HFFc6 (cell line): ENCODE measurements around the gene BCL2. TPM values are rescaled to one million over a fixed set of nuclear protein-coding genes. Genes with fewer than 3 reads are reported as not detected.
"Not testable (repeated sequence)": the region's sequence is repeated elsewhere in the genome, so short reads cannot be mapped to it uniquely, and the experiment has no call there.

Source experiments
- DNase-seq: peaks from one replicate; pipeline ENCODE4 v3.0.0-alpha.2; 2018
- H3K27ac Mint-ChIP-seq: 2 replicates; pipeline ENCODE4 v1.8.0; 2020; ENCODE audit warnings: mild to moderate bottlenecking, mixed read lengths
- H3K27me3 Mint-ChIP-seq: 2 replicates; pipeline ENCODE4 v1.8.0; 2021; ENCODE audit warnings: mild to moderate bottlenecking, moderate library complexity, mixed read lengths; ENCODE audit not compliant: insufficient read depth
- H3K36me3 Mint-ChIP-seq: 2 replicates; pipeline ENCODE4 v1.8.0; 2021; ENCODE audit warnings: low read depth, mixed read lengths
- H3K4me1 Mint-ChIP-seq: 2 replicates; pipeline ENCODE4 v1.8.0; 2020; ENCODE audit warnings: low read depth, mixed read lengths
- H3K4me3 Mint-ChIP-seq: 2 replicates; pipeline ENCODE4 v1.8.0; 2020; ENCODE audit warnings: mild to moderate bottlenecking, moderate library complexity, mixed read lengths
- H3K9me3 Mint-ChIP-seq: 2 replicates; pipeline ENCODE4 v1.8.0; 2020; ENCODE audit warnings: mild to moderate bottlenecking, mixed read lengths
- CTCF ChIP-seq: fragments of 200-600 bp; sonication (generic); IDR thresholded peaks from 2 replicates; pipeline ENCODE4 v1.5.0; 2021; ENCODE audit warnings: antibody characterized with exemption, mild to moderate bottlenecking
- total RNA-seq, 6 experiments: library from RNA; stranded (reverse); fragmentation: NEBNext Ultra II Directional; extraction: Animal tissue kit (Norgen Biotek cat#: 25700); gene quantifications; 2 replicates in 1 of 6; 3 replicates in 5 of 6; pipeline ENCODE4 v1.2.3, GENCODE V29; 2021

BCL2 gene
- total RNA-seq, 6 experiments from 2014 or later = 0.17 to 1.1 (median 0.95) TPM

DNA sequence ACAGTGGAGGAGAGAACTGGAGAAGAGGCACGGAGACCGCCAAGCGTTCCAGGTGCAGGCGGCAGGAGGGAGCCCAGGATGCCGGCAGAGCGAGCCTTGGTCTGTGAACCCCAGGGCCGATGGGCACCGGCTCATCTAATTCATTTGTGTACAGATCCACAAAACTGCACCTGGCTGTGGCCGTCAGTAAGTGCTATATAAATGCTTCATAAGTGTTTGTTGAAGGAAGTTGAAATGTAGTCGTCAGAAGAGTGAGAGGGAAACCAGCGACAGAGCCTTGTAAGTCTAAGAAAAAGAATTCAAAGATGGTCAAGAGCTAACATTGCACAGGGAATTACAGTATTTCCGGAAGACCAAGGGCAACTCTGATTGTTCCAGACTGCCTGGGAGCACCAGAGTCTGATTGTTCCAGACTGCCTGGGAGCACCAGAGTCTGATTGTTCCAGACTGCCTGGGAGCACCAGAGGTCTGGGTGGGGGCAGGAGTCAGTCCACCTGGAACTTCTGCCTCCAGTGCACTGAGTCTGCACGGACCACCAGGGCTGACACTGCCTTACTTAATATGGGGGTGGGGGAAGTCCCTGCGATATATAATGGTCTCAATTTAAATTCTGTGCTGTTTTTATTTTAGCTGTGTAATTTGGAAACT lies 112.3 kb downstream of the BCL2 start:
- no peaks in the 10 kb centered on the region for H3K4me1 Mint-ChIP-seq
- H3K27ac Mint-ChIP-seq = no peak overlapping the region
- DNase-seq = no peak
- no peak overlapping the region for H3K4me3 Mint-ChIP-seq
- peaks cover 31% of the 10 kb centered on the region for H3K27me3 Mint-ChIP-seq
- no peaks in the 10 kb centered on the region for H3K36me3 Mint-ChIP-seq
- no peaks in the 10 kb centered on the region for H3K9me3 Mint-ChIP-seq
- TF ChIP-seq CTCF = no peak

GRCh38 chr18:63206433-63207142 lies 113.0 kb downstream of the BCL2 start:
- Mint-ChIP-seq H3K36me3 (no peaks in the 10 kb centered on the region), H3K27me3 (peaks cover 31% of the 10 kb centered on the region), H3K27ac (no peak overlapping the region), H3K9me3 (no peaks in the 10 kb centered on the region), H3K4me1 (no peaks in the 10 kb centered on the region), H3K4me3 (no peak overlapping the region)
- DNase-seq = no peak
- no peak for TF ChIP-seq CTCF

DNA sequence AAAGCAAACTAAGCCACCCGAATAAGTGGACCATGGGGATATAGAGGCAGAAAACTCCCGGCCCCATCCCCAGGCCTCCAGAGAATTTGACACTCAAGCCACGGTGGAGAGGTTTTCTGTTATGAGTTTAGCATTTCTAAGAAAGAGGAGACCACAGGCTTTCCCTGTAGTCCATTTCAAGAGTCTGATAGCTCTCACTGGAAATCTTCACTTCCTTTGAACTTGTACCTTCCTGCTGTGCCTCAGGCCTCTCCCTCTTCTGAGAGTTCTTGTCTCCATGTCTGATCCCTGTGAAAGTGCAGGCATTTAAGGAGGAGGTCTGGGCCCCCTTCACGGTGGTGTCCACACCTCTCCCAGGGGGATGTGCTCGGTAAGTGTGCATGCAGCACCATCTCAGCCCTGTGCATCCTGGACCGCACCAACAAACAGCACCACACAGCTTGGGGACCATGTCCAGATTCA lies 113.7 kb downstream of the BCL2 start:
- H3K4me1 Mint-ChIP-seq = no peaks in the 10 kb centered on the region
- H3K27ac Mint-ChIP-seq = no peak overlapping the region
- no peaks in the 10 kb centered on the region for H3K9me3 Mint-ChIP-seq
- no peak overlapping the region for H3K4me3 Mint-ChIP-seq
- H3K27me3 Mint-ChIP-seq = peaks cover 31% of the 10 kb centered on the region
- no peaks in the 10 kb centered on the region for H3K36me3 Mint-ChIP-seq
- TF ChIP-seq CTCF = no peak
- no peak for DNase-seq

- no peaks in the 10 kb centered on the region for H3K9me3 Mint-ChIP-seq
- DNase-seq = no peak
- H3K27ac Mint-ChIP-seq = no peak overlapping the region
- H3K36me3 Mint-ChIP-seq = no peaks in the 10 kb centered on the region
- no peak overlapping the region for H3K4me3 Mint-ChIP-seq
- peaks cover 24% of the 10 kb centered on the region for H3K27me3 Mint-ChIP-seq
- no peaks in the 10 kb centered on the region for H3K4me1 Mint-ChIP-seq
- no peak for TF ChIP-seq CTCF
Measured at GRCh38 chr18:63203497-63203896, 116.1 kb downstream of the BCL2 start.

DNA sequence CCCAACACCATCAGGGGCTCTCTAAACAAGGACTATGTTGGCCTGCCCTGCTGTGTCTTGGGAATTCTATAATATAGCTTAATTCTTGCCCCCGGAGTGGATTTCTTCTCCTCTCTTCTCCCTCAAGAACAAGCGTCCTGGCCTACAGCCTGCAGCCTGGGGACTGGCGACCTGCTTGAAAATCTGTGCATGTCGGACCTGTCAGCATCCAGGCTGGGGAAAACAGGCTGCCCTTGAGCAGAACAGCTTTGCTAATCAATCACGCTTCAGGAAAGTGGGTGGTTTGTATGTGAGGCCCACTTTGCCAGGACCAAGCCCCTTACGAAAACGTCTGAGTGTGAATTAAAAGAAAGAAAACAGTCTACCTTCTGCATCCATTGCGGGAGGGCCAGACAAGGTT lies 116.7 kb downstream of the BCL2 start:
- Mint-ChIP-seq H3K27ac (no peak overlapping the region), H3K36me3 (no peaks in the 10 kb centered on the region), H3K4me3 (no peak overlapping the region), H3K9me3 (no peaks in the 10 kb centered on the region), H3K4me1 (no peaks in the 10 kb centered on the region), H3K27me3 (peaks cover 17% of the 10 kb centered on the region)
- TF ChIP-seq CTCF = no peak
- DNase-seq = no peak

DNA sequence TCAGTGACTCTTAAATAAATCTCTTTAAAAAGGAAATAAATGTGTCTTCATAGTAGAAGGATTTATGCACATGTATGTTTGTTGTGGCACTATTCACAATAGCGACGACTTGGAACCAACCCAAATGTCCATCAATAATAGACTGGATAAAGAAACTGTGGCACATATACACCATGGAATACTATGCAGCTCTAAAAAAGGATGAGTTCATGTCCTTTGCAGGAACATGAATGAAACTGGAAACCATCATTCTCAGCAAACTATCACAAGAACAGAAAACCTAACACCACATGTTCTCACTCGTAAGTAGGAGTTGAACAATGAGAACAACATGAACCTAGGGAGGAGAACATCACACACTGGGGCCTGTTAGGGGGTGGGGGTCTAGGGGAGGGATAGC lies 118.1 kb downstream of the BCL2 start:
- H3K27ac Mint-ChIP-seq, DNase-seq, H3K4me1 Mint-ChIP-seq, H3K9me3 Mint-ChIP-seq, H3K27me3 Mint-ChIP-seq, H3K36me3 Mint-ChIP-seq, H3K4me3 Mint-ChIP-seq: not testable (repeated sequence)
